Kidney (tissue), 14 donors: ENCODE results near the gene FBXO2. TPM values are rescaled to one million over a fixed set of nuclear protein-coding genes. Genes with fewer than 3 reads are reported as not detected.

ENCODE experiments used
- DNase-seq, 5 donors: peaks; one replicate each; pipeline ENCODE4 v3.0.0-alpha.2; 2013 to 2020
- FAIRE-seq: peaks from 2 replicates; lab custom pipeline; 2012; peaks lifted over from hg19 to GRCh38; lab: Jason Lieb, UNC
- H3K27ac ChIP-seq, 2 donors: one replicate each; pipeline ENCODE4 v1.7.0; 2013; ENCODE audit warnings: low read depth in 2 of 2, low read length in 2 of 2, inconsistent platforms in 1 of 2
- H3K27me3 ChIP-seq: one replicate; pipeline ENCODE4 v1.7.1; 2013; ENCODE audit warnings: low read length, inconsistent platforms; ENCODE audit not compliant: control insufficient read depth, insufficient read depth
- H3K36me3 ChIP-seq, 3 donors: one replicate each; pipeline versions ENCODE4 v1.7.0 to v1.7.1; 2013; ENCODE audit warnings: low read length in 3 of 3, control low read depth in 1 of 3, inconsistent platforms in 1 of 3; ENCODE audit not compliant: insufficient read depth in 3 of 3, control insufficient read depth in 2 of 3
- H3K4me1 ChIP-seq, 3 donors: one replicate each; pipeline versions ENCODE4 v1.7.0 to v1.7.1; 2013; ENCODE audit warnings: low read length in 3 of 3, inconsistent platforms in 1 of 3, low read depth in 1 of 3; ENCODE audit not compliant: control insufficient read depth in 2 of 3, insufficient read depth in 2 of 3
- H3K4me3 ChIP-seq, 3 donors: one replicate each; pipeline versions ENCODE4 v1.7.0 to v1.8.1; 2013; ENCODE audit warnings: low read length in 3 of 3, control low read depth in 1 of 3, inconsistent platforms in 1 of 3
- H3K9ac ChIP-seq, 3 donors: one replicate each; pipeline versions ENCODE4 v1.7.0 to v1.7.1; 2013; ENCODE audit warnings: low read length in 3 of 3, control low read depth in 1 of 3, inconsistent platforms in 1 of 3
- H3K9me3 ChIP-seq, 3 donors: one replicate each; pipeline versions ENCODE4 v1.7.0 to v1.7.1; 2013; ENCODE audit warnings: low read length in 3 of 3, control low read depth in 1 of 3, inconsistent platforms in 1 of 3; ENCODE audit not compliant: control insufficient read depth in 2 of 3, insufficient read depth in 1 of 3
- intact Hi-C: fragments of 100-400 bp; cut with DNase I; formaldehyde crosslinking; loops from one replicate; pipeline ENCODE4 v1.11.1; 2022
- polyA plus RNA-seq: library from polyadenylated mRNA; stranded (reverse); fragments of 350-450 nt; fragmentation: Illumina TruSeq; extraction: RNeasy Lipid Tissue Mini Kit (QIAGEN cat#74804); gene quantifications from one replicate; pipeline ENCODE4 v1.2.3, GENCODE V29; 2014; ENCODE audit warnings: low read depth, low replicate concordance; ENCODE audit not compliant: insufficient read depth
- total RNA-seq: library from RNA; stranded (reverse); fragmentation: NEBNext Ultra II Directional; extraction: Animal tissue kit (Norgen Biotek cat#: 25700); gene quantifications from one replicate; pipeline ENCODE4 v1.2.1, GENCODE V29; 2021
- TF ChIP-seq, protein P1 (sequence below): IDR thresholded peaks from 3 replicates; pipeline ENCODE4 v1.5.1; 2012; ENCODE audit warnings: mild to moderate bottlenecking, moderate library complexity, borderline replicate concordance; ENCODE audit not compliant: insufficient read depth; ENCODE audit errors: extremely low read depth
- donor health status: control.
- donor health status: control.
- donor health status: control.
- donor health status: control.
- donor health status: control.
- donor health status: DM: yes; HTN: yes; CAD: no.
- donor health status: Normal renal cell carcinoma (clear cell type).

Gene FBXO2
- total and polyA plus RNA-seq, 2 donors from 2014 or later, result 10.2 to 38.4 TPM

GRCh38 chr1:11701981-11702803 is 48.0 kb upstream of the FBXO2 start:
- no peak overlapping the region for H3K9ac ChIP-seq
- TF ChIP-seq, protein P1, sequence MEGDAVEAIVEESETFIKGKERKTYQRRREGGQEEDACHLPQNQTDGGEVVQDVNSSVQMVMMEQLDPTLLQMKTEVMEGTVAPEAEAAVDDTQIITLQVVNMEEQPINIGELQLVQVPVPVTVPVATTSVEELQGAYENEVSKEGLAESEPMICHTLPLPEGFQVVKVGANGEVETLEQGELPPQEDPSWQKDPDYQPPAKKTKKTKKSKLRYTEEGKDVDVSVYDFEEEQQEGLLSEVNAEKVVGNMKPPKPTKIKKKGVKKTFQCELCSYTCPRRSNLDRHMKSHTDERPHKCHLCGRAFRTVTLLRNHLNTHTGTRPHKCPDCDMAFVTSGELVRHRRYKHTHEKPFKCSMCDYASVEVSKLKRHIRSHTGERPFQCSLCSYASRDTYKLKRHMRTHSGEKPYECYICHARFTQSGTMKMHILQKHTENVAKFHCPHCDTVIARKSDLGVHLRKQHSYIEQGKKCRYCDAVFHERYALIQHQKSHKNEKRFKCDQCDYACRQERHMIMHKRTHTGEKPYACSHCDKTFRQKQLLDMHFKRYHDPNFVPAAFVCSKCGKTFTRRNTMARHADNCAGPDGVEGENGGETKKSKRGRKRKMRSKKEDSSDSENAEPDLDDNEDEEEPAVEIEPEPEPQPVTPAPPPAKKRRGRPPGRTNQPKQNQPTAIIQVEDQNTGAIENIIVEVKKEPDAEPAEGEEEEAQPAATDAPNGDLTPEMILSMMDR, result no peak
- peaks cover 5% of the 10 kb centered on the region for H3K27me3 ChIP-seq
- H3K4me1 ChIP-seq, result peaks cover 0 to 6% (median 5%) of the 10 kb centered on the region in 3 donors
- H3K36me3 ChIP-seq, result no peaks in the 10 kb centered on the region
- FAIRE-seq (no peak), DNase-seq (no peak)
- H3K4me3 ChIP-seq, result no peak overlapping the region
- intact Hi-C loops, result no loop called here
- H3K9me3 ChIP-seq, result peaks cover 0 to 2% (median 0%) of the 10 kb centered on the region in 3 donors
- no peak overlapping the region for H3K27ac ChIP-seq

DNA sequence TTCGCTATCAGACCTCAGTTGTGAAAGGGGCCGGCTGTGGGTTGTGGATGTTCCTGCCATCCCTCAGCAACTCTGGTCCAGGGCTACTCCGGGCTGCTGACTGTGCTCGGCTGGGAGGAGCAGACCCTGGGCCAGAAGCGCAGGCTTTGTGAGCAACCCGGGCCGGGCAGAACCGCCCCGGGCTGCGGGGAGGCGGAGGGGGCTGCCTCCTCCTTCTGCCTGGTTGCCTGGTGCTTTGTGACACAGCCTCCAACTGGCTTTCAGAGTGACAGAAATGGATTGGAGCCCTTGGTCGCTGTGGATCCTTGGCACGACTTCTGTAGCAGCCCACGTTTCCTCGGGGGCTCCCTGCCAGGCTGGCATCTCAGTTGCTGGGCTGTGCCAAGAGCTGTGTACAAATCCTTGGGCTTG is 47.3 kb upstream of the FBXO2 start:
- Histone ChIP-seq H3K27ac (no peak overlapping the region), H3K27me3 (peaks cover 5% of the 10 kb centered on the region), H3K9me3 (peaks cover 0 to 2% (median 0%) of the 10 kb centered on the region in 3 donors), H3K9ac (no peak overlapping the region), H3K4me1 (peaks cover 0 to 6% (median 5%) of the 10 kb centered on the region in 3 donors), H3K4me3 (no peak overlapping the region), H3K36me3 (no peaks in the 10 kb centered on the region)
- TF ChIP-seq, protein P1, result no peak
- peak in 1 of 5 donors; percentile 50 for DNase-seq
- intact Hi-C loops, result no loop called here
- no peak for FAIRE-seq

DNA sequence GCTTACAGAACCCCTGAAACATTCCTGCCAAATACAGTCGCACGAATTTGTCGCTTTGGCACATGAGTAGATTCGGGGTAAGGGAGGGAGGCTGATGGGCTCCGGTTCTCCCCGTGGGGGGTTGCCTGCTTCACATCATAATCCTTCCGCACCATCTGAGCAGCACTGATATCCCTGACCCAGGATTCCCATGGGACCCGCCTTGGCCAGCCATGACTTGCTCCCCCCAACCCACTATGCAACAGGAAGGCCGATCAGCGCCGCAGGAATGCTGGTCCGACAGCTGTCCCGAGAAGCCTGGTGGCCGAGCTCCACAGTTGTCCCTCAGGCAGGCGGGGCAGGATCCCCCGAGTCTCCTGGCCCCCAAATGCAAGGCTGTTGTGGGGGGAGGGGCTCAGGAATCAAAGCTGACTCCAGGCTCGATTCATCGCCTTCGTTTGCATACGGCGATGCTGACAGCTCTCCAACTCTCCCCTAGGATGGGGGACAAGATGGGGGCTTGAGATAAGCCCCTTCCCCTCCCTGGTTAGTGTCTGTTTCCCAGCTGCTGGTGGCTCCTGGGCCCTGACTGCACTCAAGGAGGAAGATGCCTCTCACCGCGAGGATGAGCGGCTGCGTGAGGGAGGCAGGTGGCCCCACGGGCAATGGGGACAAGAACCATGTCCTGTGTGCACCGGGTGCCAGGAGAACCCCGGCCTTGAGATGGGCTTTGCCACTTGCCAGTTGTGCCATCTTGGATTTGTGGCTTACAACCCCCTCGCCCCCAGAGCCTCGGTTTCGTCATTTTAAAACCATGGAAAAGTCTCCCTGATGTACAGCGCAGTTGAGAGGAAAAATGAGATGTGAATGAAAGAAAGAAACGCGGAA is 46.6 kb upstream of the FBXO2 start:
- intact Hi-C loops, result no loop called here
- H3K9ac ChIP-seq, result no peak overlapping the region
- no peak overlapping the region for H3K27ac ChIP-seq
- H3K9me3 ChIP-seq, result peaks cover 0 to 2% (median 0%) of the 10 kb centered on the region in 3 donors
- DNase-seq (peak in 1 of 5 donors; percentile 26), FAIRE-seq (no peak)
- H3K27me3 ChIP-seq, result peaks cover 5% of the 10 kb centered on the region
- TF ChIP-seq, protein P1, result no peak
- no peaks in the 10 kb centered on the region for H3K36me3 ChIP-seq
- peaks cover 0 to 6% (median 5%) of the 10 kb centered on the region in 3 donors for H3K4me1 ChIP-seq
- H3K4me3 ChIP-seq, result no peak overlapping the region
